ENCODE measurements around the gene SLC5A10. TPM values are rescaled to one million over a fixed set of nuclear protein-coding genes. Genes with fewer than 3 reads are reported as not detected.

SLC5A10 gene
- total RNA-seq, 6 donors from 2014 or later, result not detected

DNA sequence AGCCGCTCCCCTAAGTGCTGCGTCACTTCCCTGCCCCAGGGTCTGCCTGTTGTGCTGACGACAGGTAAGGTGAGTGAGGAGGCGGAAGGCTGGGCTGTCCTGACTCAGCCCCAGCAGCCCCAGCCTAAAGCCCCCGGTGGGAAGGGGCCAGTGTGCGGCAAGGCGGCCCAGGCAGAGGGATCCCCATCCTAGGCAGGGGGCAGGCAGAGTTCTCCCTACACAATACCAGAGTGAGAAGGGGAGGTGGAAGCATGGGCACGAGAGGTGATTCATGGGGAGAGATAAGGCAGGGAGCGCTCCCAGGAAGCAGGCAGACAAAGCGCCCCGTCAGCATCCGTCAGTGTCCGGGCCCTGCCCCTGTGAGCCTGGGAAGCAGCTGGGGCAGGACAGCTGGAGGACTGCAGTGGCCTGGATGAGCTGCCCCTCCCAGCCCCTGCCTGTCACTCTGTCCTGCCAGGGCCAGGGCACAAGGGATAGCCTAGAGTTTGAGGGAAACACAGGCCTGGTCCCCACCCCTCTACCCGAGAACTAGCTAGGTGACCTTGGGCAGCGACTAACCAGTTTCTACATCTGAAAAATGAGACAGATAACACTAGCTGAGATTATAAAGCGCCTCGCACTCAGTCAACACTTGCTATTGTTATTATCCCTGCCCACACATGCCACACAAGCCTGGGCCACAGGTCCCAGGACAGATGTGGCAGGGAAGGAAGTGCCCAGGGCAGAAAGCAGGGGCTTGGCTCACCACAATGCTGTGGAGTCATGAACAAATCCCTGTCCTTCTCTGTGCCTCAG, 48.8 kb downstream of the SLC5A10 start:
- no peak overlapping the region for H3K27ac ChIP-seq
- H3K27me3 ChIP-seq, result no peaks in the 10 kb centered on the region
- TF ChIP-seq EP300 (IDR thresholded peaks at IDR 0.05) (no peak), POLR2A (IDR thresholded peaks at IDR 0.05) (no peak), POLR2AphosphoS5 (IDR thresholded peaks at IDR 0.05) (no peak)
- TF ChIP-seq, protein P1, sequence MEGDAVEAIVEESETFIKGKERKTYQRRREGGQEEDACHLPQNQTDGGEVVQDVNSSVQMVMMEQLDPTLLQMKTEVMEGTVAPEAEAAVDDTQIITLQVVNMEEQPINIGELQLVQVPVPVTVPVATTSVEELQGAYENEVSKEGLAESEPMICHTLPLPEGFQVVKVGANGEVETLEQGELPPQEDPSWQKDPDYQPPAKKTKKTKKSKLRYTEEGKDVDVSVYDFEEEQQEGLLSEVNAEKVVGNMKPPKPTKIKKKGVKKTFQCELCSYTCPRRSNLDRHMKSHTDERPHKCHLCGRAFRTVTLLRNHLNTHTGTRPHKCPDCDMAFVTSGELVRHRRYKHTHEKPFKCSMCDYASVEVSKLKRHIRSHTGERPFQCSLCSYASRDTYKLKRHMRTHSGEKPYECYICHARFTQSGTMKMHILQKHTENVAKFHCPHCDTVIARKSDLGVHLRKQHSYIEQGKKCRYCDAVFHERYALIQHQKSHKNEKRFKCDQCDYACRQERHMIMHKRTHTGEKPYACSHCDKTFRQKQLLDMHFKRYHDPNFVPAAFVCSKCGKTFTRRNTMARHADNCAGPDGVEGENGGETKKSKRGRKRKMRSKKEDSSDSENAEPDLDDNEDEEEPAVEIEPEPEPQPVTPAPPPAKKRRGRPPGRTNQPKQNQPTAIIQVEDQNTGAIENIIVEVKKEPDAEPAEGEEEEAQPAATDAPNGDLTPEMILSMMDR (IDR thresholded peaks at IDR 0.05), result no peak
- H3K36me3 ChIP-seq, result no peaks in the 10 kb centered on the region
- no peaks in the 10 kb centered on the region for H3K9me3 ChIP-seq
- no peak for DNase-seq
- no peak for ATAC-seq (ENCODE audit: low FRiP score in 2 of 2)
- H3K4me1 ChIP-seq, result peaks cover 12 to 31% (median 15%) of the 10 kb centered on the region in 4 donors
- H3K4me3 ChIP-seq, result no peak overlapping the region
- WGBS, 2 donors, result 83% methylated on average over 14 to 16 of the region's 17 CpGs

DNA sequence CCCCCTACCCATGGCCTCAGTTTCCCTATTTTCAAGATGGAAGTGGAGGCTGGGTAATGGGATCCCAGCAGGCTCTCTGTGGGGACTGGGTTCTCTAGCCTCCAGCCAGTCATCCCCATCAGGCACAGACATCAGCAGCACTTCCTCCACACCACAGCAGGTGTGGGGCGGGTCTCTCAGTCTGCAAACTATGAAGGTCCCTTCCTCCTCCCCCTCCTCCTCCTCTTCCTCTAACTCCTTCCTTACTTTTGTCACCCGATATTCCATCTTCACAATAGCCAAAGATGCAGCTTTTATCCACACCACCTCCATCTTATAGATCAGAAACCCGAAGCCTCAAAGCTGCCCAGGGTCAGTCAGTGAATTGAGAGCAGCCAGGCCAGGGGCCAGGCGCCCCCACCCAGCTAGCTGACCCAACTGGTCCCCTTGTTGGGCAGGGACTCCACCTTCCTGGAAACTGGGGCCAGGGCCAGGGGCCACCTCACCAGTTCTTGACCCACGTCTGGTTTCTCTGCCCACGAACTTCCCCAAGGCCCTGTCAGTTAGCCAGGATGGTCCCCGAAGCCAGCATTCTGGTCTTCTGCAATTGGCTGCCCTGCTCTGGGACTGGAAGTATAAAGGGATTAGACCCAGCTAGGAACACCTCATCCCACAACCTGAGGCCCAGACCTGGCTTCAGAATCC, 50.1 kb downstream of the SLC5A10 start:
- ATAC-seq (ENCODE audit: low FRiP score in 2 of 2) (no peak), DNase-seq (no peak)
- 70 to 89% methylated on average over 4 to 7 of the region's 7 CpGs for WGBS, 2 donors
- TF ChIP-seq POLR2A (IDR thresholded peaks at IDR 0.05) (no peak), POLR2AphosphoS5 (IDR thresholded peaks at IDR 0.05) (no peak), EP300 (IDR thresholded peaks at IDR 0.05) (no peak)
- TF ChIP-seq, protein P1 (IDR thresholded peaks at IDR 0.05), result no peak
- no peaks in the 10 kb centered on the region for H3K27me3 ChIP-seq
- peaks cover 12 to 31% (median 15%) of the 10 kb centered on the region in 4 donors for H3K4me1 ChIP-seq
- H3K4me3 ChIP-seq, result no peak overlapping the region
- no peaks in the 10 kb centered on the region for H3K36me3 ChIP-seq
- H3K9me3 ChIP-seq, result no peaks in the 10 kb centered on the region
- no peak overlapping the region for H3K27ac ChIP-seq

- Histone ChIP-seq H3K27ac (no peak overlapping the region), H3K4me3 (peak overlapping the region in 1 of 4 donors; percentile 69), H3K4me1 (peaks cover 12 to 31% (median 15%) of the 10 kb centered on the region in 4 donors), H3K9me3 (no peaks in the 10 kb centered on the region), H3K36me3 (no peaks in the 10 kb centered on the region), H3K27me3 (no peaks in the 10 kb centered on the region)
- ATAC-seq (ENCODE audit: low FRiP score in 2 of 2) (no peak), DNase-seq (no peak)
- WGBS, 2 donors, result 82 to 87% methylated on average over 9 to 11 of the region's 11 CpGs
- TF ChIP-seq POLR2AphosphoS5 (IDR thresholded peaks at IDR 0.05) (no peak), EP300 (IDR thresholded peaks at IDR 0.05) (no peak), POLR2A (IDR thresholded peaks at IDR 0.05) (no peak)
- TF ChIP-seq, protein P1 (IDR thresholded peaks at IDR 0.05), result no peak
Observed at GRCh38 chr17:19002805-19003542, 51.0 kb downstream of the SLC5A10 start.

DNA sequence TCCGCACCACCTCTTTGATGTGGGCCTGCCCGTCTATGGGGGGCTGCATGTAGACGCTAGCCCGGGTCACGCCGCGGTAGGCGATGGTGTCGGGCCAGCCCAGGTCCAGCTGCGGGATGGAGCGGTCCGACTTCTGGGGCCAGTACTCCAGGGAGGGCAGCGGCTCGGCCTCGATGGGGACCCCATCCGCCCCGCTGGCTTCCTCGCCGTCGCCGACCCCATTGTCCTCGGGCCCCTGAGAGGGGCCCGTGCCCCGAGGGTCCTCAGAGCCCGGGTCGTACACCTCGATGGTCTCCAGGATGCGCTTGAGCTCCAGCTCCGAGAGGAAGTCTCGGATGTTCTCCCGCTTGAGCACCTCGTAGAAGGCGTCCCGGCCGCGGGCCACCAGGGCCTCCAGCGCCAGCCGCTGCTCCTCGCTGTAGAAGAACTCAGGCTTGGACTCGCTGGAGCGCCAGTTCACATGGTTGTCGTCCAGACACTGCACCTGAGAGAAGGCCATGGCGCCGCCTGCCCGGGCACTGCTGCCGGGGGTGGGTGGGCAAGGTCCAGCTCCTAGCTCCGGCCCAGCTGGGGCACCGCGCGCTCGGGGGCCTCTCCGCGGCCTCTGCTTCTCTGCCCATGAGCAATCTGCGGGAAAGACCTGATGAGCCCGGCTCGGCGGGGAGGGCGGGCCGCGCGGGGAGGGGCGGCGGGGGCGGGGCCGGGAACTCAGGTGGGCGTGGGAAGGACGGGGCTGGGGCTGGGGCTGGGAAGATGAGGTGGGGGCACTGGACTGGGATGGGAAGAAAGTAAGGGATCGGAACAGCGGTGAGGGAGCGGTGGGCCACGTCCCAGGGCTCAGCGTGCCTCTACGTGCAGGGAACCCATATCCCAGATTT, 51.8 kb downstream of the SLC5A10 start:
- peak in 1 of 2 donors; percentile 37 for ATAC-seq (ENCODE audit: low FRiP score in 2 of 2)
- 6 to 17% methylated on average over 20 to 32 of the region's 73 CpGs for WGBS, 2 donors

More for the DNA sequence above, 51.8 kb downstream of the SLC5A10 start:
- peak overlapping the region; percentile 3 to 77 (median 66) for H3K4me3 ChIP-seq
- no peaks in the 10 kb centered on the region for H3K36me3 ChIP-seq
- H3K27me3 ChIP-seq, result no peaks in the 10 kb centered on the region
- no peak for TF ChIP-seq POLR2A (IDR thresholded peaks at IDR 0.05)
- TF ChIP-seq EP300 (IDR thresholded peaks at IDR 0.05), result no peak
- no peak for TF ChIP-seq POLR2AphosphoS5 (IDR thresholded peaks at IDR 0.05)
- TF ChIP-seq, protein P1 (IDR thresholded peaks at IDR 0.05), result no peak
- peaks cover 12 to 31% (median 15%) of the 10 kb centered on the region in 4 donors for H3K4me1 ChIP-seq
- peak overlapping the region; percentile 42 to 76 (median 49) for H3K27ac ChIP-seq
- DNase-seq, result peak; percentile 39 to 89
- no peaks in the 10 kb centered on the region for H3K9me3 ChIP-seq
